Upper lobe of right lung (tissue), 1 donor: Measurements from ENCODE around the gene OTUD4. TPM values are rescaled to one million over a fixed set of nuclear protein-coding genes. Genes with fewer than 3 reads are reported as not detected.

ENCODE experiments used
- ATAC-seq: fragments of 200-7000 bp; cut with Tn5 transposase; one replicate; pipeline ENCODE4 v1.9.1; 2020; ENCODE audit warnings: mild to moderate bottlenecking, moderate library complexity
- DNase-seq: peaks from one replicate; pipeline ENCODE4 v3.0.0-alpha.2; 2020
- H3K27ac ChIP-seq: fragments of 200-600 bp; one replicate; pipeline ENCODE4 v1.8.0; 2022
- H3K27me3 ChIP-seq: fragments of 200-600 bp; one replicate; pipeline ENCODE4 v1.8.0; 2022; ENCODE audit warnings: mild to moderate bottlenecking
- H3K36me3 ChIP-seq: fragments of 200-600 bp; one replicate; pipeline ENCODE4 v1.8.0; 2022
- H3K4me1 ChIP-seq: fragments of 200-600 bp; one replicate; pipeline ENCODE4 v1.8.0; 2022
- H3K4me3 ChIP-seq: fragments of 200-600 bp; one replicate; pipeline ENCODE4 v1.8.0; 2022; ENCODE audit warnings: mild to moderate bottlenecking
- H3K9me3 ChIP-seq: fragments of 200-600 bp; one replicate; pipeline ENCODE4 v1.8.0; 2022
- CTCF ChIP-seq: fragments of 200-600 bp; IDR thresholded peaks from one replicate; pipeline ENCODE4 v1.8.0; 2022; ENCODE audit warnings: antibody characterized with exemption
- intact Hi-C: fragments of 100-400 bp; cut with DNase I; formaldehyde crosslinking; loops from one replicate; pipeline ENCODE4 v1.11.0; 2022
- total RNA-seq: library from RNA; stranded (reverse); fragmentation: NEBNext Ultra II Directional; extraction: Animal tissue kit (Norgen Biotek cat#: 25700); gene quantifications from one replicate; pipeline ENCODE4 v1.2.1, GENCODE V29; 2021
- donor health status: DM: no; HTN: yes; CAD: no; lungs with severe emphysema.

OTUD4 gene
- total RNA-seq, 1 donor from 2014 or later: 46.3 TPM

- intact Hi-C loops: no loop called here
- no peaks in the 10 kb centered on the region for H3K4me1 ChIP-seq
- DNase-seq (no peak), ATAC-seq (no peak)
- H3K4me3 ChIP-seq: no peak overlapping the region
- no peak for TF ChIP-seq CTCF
- H3K36me3 ChIP-seq: no peaks in the 10 kb centered on the region
- no peak overlapping the region for H3K27ac ChIP-seq
- no peaks in the 10 kb centered on the region for H3K9me3 ChIP-seq
- H3K27me3 ChIP-seq: no peaks in the 10 kb centered on the region
These were observed 16.4 kb upstream of the OTUD4 start for GRCh38 chr4:145196747-145197146.

- H3K9me3 ChIP-seq: no peaks in the 10 kb centered on the region
- no peaks in the 10 kb centered on the region for H3K4me1 ChIP-seq
- no peaks in the 10 kb centered on the region for H3K36me3 ChIP-seq
- DNase-seq (no peak), ATAC-seq (peak; percentile 72)
- H3K27ac ChIP-seq: no peak overlapping the region
- intact Hi-C loops: no loop called here
- no peak for TF ChIP-seq CTCF
- no peak overlapping the region for H3K4me3 ChIP-seq
- H3K27me3 ChIP-seq: no peaks in the 10 kb centered on the region
These were observed 15.0 kb upstream of the OTUD4 start for GRCh38 chr4:145195167-145195952.

- DNase-seq (no peak), ATAC-seq (no peak)
- H3K9me3 ChIP-seq: no peaks in the 10 kb centered on the region
- no peak overlapping the region for H3K27ac ChIP-seq
- H3K4me1 ChIP-seq: no peaks in the 10 kb centered on the region
- intact Hi-C loops: no loop called here
- H3K4me3 ChIP-seq: no peak overlapping the region
- no peak for TF ChIP-seq CTCF
- no peaks in the 10 kb centered on the region for H3K36me3 ChIP-seq
- H3K27me3 ChIP-seq: no peaks in the 10 kb centered on the region
These were observed 9.6 kb upstream of the OTUD4 start for GRCh38 chr4:145189981-145190380.

- Histone ChIP-seq H3K4me1 (no peaks in the 10 kb centered on the region), H3K4me3 (no peak overlapping the region), H3K27ac (no peak overlapping the region), H3K36me3 (no peaks in the 10 kb centered on the region), H3K27me3 (no peaks in the 10 kb centered on the region), H3K9me3 (no peaks in the 10 kb centered on the region)
- TF ChIP-seq CTCF: no peak
- intact Hi-C loops: no loop called here
- DNase-seq (no peak), ATAC-seq (peak; percentile 82)
These were observed 6.3 kb upstream of the OTUD4 start for GRCh38 chr4:145186729-145187128.

- intact Hi-C loops: no loop called here
- DNase-seq (no peak), ATAC-seq (no peak)
- no peak overlapping the region for H3K4me3 ChIP-seq
- H3K27ac ChIP-seq: no peak overlapping the region
- no peaks in the 10 kb centered on the region for H3K36me3 ChIP-seq
- H3K27me3 ChIP-seq: no peaks in the 10 kb centered on the region
- H3K9me3 ChIP-seq: no peaks in the 10 kb centered on the region
- TF ChIP-seq CTCF: no peak
- H3K4me1 ChIP-seq: peaks cover 5% of the 10 kb centered on the region
These were observed 3.2 kb upstream of the OTUD4 start for GRCh38 chr4:145183581-145183980.
